Stimulated activated CD8-positive, alpha-beta memory T cell treated with anti-CD3 and anti-CD28 coated beads, Interleukin-12 subunit alpha, Interleukin-12 subunit beta, amount 100 ng/mL, for 24 hours (primary cell): Measurements from ENCODE around the gene DUSP22.

Source experiments
- DNase-seq: peaks from one replicate; pipeline ENCODE4 v3.0.0-alpha.2; 2020; ENCODE audit errors: extremely low read depth

DUSP22 gene

DNA sequence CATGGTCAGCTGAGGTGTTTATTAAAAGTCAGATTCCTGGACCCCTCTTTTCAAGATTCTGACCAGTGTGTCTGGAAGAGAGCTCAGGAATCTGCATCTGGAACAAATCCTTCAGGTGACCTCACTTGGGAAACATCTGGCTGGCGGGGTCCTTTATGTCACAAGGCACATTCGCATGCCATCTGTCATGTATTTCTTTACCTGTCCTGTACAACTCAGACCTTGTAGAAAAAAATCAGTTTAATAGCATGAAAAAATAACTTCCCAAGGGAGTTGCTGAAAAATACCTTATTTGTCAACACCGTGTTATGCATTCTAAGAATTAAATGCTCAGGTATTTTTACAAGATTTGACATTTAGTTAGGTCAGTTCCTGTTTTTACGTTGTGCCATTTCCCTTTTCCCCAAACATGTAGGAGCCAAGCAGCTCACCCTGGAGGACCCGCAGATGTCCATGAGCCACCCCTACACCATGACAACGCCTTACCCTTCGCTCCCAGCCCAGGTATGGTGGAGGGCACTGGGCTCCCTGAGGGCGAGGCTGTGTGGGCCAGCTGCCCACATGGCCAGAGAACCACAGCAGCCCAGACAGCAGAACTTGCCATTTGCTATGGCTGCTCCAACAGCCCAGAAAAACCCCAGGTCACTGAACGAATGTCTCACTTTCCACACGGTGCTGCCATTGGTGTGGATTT lies 103.3 kb downstream of the DUSP22 start:
- no peak for DNase-seq

DNA sequence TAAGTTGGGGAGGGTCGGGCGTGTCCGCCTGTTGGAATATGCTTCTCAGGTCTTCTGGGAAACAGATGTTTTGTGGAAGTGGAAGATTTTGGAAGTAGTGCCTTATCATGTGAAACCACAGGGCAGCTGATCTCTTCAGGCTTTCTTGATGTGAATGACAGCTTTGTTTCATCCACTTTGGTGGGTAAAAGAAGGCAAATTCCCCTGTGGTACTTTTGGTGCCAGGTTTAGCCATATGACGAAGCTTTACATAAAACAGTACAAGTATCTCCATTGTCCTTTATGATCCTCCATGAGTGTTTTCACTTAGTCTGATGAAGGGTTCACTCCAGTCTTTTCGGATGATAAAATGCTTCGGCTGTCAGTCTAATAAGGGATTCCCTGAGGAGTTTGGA lies 103.8 kb downstream of the DUSP22 start:
- DNase-seq = no peak

DNA sequence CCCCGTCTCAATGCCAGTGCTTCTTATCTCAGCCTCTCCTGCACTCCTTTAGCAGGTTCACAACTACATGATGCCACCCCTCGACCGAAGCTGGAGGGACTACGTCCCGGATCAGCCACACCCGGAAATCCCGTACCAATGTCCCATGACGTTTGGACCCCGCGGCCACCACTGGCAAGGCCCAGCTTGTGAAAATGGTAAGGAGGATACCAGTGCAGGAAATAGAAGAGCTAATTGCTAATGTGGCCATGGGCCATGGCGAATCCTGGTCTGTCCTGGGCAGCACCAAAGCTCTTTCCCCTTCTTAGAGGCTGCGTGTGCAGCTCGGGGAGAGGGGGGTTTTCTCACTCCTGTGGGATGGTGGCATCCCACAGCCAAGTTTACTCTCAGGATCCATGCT lies 104.8 kb downstream of the DUSP22 start:
- DNase-seq = no peak

DNA sequence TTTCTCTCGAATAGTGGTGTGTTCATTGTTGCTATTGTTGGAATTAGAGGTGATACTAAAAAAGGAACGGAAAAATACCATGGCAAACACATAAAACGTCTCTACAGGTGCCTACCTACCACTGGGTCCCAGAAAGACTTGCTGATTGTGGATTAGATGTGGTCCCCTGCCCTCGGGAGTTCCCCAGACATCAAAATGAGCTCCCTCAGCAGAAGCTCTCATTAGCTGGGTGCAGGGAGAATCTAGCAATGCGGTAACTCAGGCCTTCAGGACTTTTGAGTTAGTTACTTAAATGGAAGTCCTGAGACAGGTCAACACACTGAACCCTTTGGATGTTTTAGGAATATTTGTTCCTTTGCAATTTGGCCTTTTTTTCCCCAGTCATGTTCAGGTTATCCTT lies 105.3 kb downstream of the DUSP22 start:
- DNase-seq = no peak

DNA sequence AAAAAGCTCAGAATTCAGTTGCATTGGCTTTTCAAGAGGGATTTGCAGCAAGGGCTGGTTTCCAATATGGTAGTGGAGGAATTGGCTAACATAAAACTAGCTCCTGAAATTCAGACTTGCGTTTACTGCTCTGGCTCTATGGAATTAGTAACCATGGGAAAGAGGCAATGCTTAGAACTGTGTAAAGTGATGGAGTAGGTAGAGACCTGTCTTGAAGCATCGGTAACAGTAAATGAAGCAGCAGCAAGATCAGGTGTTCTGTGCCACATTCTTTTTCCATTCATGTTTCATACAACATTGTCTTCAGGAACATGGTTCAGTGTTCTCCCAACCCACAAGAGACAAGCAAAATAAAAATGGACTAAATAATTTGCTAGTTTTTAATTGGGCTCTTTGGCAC lies 105.8 kb downstream of the DUSP22 start:
- DNase-seq = no peak

DNA sequence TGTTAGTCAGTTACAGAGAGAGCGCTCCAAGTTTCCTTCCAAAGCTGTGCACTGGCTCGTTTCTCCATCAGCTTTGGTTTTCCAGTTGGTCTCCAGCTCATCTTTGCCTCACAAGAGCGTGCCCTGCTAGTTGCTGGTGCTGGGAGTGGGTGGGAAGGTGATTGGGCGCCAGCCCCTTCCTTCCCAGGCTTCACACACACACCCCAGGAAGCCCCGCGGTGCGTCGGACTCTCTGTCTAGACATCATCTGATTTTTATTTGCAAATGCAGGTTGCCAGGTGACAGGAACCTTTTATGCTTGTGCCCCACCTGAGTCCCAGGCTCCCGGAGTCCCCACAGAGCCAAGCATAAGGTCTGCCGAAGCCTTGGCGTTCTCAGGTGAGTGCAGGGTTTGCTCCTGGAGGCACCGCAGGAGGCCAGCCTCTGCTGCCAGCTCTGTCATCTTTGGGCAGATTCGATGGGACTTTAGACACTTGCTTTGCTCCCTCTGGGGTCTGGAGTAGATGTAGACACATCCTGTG lies 106.3 kb downstream of the DUSP22 start:
- no peak for DNase-seq

DNA sequence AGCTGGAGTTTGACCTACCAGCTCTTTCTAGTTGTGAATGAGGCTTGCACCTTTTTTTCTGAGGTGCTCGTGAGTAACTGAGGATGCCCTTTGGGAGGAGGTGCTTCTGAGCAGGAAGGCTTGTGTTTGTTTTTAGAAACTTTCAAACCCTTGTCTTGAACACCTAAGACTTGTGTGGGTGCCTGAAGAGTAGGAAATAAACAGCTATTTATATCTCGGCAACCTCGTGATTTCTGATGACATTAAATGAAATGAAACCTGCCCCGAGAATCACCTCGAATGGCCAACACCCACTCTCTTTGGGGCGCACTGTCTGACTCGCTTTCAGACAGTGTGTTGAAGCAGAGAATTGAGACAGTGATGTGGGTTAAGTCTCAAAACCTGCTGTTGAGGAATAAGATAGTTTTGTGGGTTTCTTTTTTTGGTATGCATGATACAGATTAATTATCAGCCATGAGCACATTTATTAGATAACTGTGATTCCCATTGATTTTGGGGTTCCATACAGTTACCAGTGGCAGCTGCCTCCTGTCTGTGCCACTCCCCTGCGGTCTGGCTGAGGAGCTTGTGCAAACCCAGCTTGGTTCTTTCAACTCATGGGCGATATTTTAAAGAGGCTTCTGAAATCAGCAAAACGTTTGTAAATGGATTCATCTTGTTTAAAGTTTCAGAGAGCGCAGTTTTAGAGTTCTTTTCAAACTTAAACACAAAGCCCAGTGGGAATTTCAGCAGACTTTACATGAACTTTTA lies 107.7 kb downstream of the DUSP22 start:
- DNase-seq = no peak

DNA sequence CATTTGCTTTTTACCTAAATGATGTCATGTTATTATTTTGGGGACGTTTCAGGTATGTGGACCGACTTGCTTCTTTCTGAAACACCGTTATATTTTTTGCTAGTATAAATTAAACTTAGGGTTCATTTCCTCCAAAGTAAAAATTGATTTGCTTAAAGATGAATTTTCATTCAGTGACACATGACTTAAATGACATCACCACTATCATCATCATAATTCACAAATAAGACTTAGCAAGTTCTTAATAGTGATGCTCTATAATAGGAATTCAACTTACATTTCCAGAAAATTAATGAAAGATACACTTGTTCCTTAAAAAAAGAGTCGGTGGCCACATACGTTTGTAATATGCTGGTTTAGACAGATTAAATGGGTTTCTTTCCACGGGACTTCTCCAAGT lies 108.5 kb downstream of the DUSP22 start:
- no peak for DNase-seq
